Endothelial cell of hepatic sinusoid (primary cell): ENCODE data around the gene VPS37C.
"Not testable (repeated sequence)": the region's sequence is repeated elsewhere in the genome, so short reads cannot be mapped to it uniquely, and the experiment has no call there.

Experiments used
- in situ Hi-C: cut with HindIII; loops from 2 replicates; pipeline ENCODE4 v1.10.0; 2017; ENCODE audit warnings: low sequenced_read_pairs

VPS37C gene

DNA sequence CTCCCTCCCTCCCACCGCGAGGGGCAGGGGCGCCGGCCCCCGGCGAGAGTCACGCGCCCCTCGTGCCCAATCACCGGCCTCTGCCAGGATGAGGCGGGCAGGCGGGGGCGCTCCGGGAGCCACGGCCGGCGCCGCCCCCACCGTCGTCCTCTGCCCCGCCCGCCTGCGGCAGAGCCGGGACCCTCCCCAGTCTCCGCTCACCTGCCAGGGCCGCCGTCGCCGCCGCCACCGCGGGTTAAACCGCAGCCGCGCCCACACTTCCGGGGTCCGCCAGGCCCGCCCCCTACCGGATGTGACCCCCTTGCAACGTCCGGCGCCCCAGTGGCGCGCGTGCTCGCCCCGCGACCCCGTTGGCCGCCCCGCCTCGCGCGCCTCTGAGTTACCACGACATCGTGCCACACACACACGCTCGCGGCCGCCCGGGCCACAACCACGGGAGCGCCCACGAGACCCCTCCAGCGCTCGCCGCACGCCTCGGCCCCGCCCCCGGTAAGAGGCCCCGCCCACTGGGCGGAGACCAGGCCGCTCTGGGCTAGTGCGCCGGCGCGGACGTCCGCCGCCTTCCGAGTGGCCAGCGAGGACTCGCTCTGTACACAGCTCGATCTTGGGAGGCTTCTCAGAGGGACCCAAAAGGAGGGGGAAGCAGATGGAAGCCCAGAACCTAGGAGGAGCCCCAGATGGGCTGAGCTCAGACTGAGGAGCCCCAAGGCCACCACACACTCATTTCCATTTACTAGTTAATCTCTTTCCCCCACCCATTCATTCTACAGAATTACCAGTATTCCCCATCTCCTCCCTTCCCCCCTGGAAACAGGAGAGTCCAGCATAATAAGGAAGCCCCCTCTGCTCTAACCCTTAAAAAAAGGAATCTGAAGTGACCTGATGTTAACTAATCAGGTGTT lies at the start of gene VPS37C:
TSS of gene VPS37C (minus strand) at position 237 of the 902 bp plus-strand sequence. CDS start 22,597 bp downstream, outside the sequence.
- in situ Hi-C loops = no loop called here

DNA sequence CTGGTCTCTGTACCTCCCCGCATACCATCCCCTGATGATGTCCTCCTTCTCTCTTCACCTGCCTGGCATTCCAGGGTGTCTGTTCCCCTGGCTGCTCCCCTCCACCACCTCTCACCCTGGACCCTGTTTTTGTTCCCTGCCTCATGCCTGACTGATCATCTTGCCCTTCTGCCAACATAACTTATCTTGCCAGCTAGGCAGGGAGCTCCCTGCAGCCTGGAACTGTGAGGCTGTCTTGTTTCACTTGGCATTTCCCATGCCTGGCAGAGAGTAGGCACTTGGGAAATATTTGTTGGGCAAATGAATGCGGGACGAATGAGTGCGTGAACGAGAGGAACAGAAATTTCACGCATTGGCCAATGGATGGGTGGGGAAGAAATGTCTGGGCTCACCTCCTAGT lies 49.4 kb upstream of the VPS37C start:
- in situ Hi-C loops = not testable (repeated sequence)

- in situ Hi-C loops = not testable (repeated sequence)
Measured at GRCh38 chr11:61207636-61208310, 46.5 kb upstream of the VPS37C start.

DNA sequence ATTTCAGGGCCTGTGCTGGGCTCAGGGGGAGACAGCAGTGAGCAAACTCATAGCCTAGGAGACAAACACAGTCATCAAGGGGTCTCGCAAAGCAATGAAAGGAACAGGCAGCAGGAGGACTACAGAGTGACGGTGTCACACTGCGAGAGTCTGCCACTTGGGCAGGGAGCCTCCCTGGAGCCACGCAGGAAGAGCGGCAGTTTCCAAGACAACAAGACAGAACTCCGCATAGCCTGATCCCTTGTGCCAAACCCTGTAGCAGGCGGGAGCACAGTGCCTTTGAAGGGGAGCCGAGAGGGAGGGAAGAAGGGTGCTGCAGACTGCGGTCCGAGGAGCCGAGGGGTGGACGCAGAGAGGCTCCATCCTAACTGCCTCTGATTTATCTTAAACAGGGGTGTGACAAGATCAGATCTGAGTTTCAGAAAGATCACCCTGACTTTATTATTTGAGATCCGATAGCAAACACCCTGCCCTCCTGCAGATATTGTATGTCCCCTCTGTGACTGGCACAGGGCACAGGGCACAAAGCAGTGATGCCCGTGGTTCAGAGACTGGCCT lies 43.4 kb upstream of the VPS37C start:
- in situ Hi-C loops = not testable (repeated sequence)

- in situ Hi-C loops = not testable (repeated sequence)
Measured at GRCh38 chr11:61203873-61204272, 42.6 kb upstream of the VPS37C start.

DNA sequence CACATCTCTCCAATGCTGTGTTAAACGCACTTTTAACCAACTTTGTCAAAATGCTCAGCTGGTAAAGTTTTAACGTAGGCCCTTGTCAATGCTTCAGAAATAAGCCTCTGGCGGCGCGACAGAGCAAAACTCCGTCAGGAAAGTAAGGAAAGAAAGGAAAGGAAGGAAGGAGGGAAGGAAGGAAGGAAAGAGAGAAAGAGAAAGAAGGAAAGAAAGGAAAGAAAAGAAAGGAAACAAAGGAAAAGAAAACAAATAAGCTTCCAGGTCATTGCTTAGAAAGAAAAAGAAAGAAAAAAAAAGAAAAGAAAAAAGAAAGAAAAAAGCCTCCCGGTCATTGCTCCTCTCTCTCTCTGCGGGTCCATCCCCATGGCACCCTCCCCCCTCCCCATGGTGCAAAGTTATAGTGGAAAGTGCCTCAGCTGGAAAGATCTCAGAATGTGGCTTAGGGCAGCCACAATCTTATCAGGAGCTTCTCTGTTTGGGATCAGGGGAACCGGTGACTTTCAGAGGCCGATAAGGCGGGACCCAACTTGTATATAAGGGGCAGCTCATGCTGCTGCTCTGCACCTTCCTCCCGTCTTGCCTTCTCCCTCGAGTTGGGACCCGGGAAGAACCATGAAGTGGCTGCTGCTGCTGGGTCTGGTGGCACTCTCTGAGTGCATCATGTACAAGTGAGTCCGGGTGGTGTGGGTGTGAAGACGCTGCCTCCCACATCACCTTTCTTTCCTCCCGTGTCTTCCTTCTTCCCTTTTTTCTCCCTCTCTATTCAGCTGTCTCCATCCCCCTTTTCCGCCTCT lies 41.9 kb upstream of the VPS37C start, which contains the start of gene PGA3:
TSS of gene PGA3 (plus strand) at position 566 of the 797 bp plus-strand sequence. CDS start at position 616, 50 bp downstream.
- in situ Hi-C loops = not testable (repeated sequence)

GRCh38 chr11:61201476-61201875 lies 40.2 kb upstream of the VPS37C start:
- in situ Hi-C loops = no loop called here

DNA sequence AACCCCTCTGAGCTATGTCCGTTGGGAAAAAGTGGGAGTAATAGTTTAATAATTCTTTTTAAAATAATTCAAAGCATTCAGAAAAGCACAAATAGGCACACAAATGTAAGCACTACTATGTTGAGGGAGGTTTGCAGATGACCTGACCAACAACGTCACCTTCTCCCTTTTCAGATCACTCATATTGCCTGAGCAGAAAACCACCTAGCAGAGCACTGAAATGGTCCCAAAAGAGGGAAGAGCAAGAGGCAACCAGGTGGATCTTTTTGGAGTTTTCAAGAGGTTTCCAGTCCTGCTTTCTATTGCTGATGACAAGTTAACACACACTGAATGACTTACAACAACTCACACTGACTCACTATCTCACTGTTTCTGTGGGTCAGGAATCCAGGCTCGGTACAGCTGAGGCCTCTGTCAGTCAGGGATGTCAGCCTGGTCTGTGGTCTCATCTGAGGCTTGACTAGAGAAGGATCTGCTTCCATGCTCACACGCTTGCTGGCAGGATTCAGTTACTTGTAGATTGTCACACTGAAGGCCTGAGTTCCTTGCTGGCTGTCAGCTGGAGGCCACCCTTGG lies 37.8 kb upstream of the VPS37C start:
- in situ Hi-C loops = no loop called here

DNA sequence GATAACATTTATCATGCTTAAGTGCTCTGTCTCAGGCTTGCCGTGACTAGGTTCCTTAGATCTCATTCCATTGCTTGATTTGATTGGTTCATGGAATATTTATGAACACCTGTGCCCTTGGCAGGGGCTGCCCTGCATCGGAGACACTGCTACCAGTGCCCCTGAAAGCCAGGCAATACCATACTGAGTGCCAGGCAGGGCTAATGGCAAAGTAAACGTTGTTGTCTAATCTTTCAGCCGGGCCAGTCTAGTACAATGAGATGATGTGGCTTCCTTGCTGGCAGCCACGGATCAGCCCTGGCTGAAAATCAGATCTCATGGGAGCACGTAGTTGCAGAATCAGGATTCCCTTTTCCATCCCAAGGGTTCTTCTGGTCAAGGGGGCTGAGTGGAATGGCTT lies 37.1 kb upstream of the VPS37C start:
- in situ Hi-C loops = no loop called here

DNA sequence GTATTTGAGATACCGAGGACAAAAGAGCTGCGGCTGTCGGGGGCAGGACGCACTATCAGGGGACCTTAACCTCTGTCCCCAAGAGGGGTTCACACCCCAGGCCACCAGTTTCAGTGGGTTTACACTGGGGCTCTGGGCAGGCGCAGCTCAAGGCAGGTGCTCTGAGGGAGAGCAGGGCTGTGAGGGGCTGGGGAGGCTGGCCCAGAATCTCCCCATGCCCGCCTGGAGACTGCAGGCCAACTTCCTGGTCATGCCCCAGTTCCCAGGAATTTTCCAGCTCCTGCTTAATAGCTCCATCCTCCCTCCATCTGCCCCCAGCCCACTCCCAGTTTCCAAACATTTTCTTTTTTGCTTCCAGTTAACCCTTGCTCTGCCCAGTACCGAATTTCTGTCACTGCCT lies 34.5 kb upstream of the VPS37C start:
- in situ Hi-C loops = no loop called here

- in situ Hi-C loops = no loop called here
Measured at GRCh38 chr11:61194981-61195695, 33.9 kb upstream of the VPS37C start.

DNA sequence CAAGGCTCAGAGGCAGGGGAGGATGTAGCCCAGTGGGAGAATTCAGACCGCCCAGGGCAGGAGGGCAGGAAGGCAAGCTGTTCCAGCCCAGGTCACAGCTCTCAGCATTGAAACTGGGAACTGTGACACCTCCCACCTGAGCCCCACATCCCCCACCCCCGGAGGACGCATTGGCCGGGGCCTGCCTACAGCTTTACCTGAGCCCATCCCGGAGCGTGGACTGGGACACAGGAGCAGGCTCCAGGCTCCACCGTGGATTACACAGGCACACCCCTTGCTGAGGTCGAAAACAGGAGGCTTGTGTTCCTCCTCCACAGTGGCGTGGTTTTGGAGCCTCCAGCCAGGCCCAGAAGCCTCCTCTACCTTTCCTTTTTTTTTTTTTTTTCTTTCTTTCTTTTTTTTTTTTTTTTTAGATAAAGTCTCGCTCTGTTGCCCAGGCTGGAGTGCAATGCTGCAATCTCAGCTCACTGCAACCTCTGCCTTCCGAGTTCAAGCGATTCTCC lies 33.0 kb upstream of the VPS37C start:
- in situ Hi-C loops = no loop called here

DNA sequence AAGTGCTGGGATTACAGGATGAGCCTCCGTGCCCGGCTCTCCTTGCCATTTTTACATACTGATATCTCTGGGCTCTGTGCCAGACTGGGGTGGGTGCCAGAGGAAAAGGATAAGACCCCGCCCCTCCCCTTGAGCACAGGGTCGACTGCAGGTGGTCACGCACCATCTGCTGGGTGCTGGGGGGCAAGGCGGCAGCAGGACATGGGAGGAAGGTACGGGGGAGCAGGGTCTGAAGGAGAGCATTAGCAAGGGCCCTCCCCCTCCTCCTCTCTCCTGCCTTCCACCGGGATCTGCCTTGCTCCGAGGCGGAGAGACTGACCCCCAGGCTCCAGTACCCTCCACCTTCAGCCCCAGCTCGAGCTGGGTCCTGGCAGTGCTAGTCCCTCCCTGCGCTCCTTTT lies 32.4 kb upstream of the VPS37C start:
- in situ Hi-C loops = no loop called here

GRCh38 chr11:61189933-61190332 lies 28.7 kb upstream of the VPS37C start:
- in situ Hi-C loops = no loop called here

DNA sequence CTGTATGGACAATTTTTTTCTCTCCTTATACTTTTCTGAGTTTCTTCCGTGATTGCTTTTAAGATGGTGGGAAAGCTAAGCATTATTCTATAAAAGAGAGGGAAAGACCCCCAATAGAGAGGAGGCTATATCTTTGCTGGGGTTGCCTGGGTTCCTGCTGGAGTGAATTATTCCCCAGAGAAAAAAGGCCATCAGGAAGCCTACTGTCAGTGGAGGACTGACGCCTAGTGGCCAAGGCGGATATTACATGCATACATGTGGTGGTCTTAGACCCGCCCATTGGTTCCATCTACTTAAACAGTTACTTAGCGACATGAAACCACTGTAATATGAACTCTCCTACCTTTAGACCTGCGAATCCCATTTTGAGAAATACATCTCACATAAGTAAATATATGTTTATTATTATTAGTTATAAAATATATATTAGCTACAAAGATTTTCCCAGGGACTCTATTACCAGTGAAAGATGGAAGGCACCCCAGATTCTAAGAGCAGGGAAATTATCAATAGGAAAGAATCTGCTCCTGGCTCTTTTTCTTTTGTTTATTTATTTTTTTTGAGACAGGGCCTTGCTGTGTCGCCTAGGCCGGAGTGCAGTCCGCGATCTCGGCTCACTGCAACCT lies 26.4 kb upstream of the VPS37C start:
- in situ Hi-C loops = no loop called here

- in situ Hi-C loops = no loop called here
Measured at GRCh38 chr11:61186504-61186903, 25.3 kb upstream of the VPS37C start.

DNA sequence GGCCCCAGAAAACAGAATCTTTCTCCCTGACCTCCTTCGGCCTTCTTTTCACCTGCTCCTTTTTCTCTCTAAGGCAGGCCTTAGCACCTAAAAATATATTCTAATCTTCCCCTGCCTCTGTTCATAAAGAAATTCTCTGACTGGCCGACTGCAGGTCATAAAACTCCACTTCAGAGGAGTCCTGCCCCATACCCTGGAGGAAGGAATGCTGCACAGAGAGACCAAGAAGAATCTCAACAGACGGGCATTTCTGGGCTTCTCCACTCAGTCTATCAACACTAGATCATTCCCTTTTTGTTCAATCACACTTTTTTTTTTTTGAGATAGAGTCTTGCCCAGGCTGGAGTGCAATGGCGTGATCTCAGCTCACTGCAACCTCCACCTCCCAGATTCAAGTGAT lies 22.4 kb upstream of the VPS37C start:
- in situ Hi-C loops = no loop called here

GRCh38 chr11:61181489-61181888 lies 20.3 kb upstream of the VPS37C start:
- in situ Hi-C loops = no loop called here

GRCh38 chr11:61180205-61180604 lies 19.0 kb upstream of the VPS37C start:
- in situ Hi-C loops = not testable (repeated sequence)
